OCI-LY3 (cell line): ENCODE results near the gene USF1.

Source experiments
- H2AFZ ChIP-seq: fragments of 200-600, 300-600 bp; shearing (Covaris generic); 2 replicates; pipeline ENCODE4 v1.6.0; 2014; ENCODE audit warnings: antibody characterized with exemption, low read depth, low read length
- H3K27ac ChIP-seq: fragments of 200-600, 300-600 bp; sonication (generic); 2 replicates; pipeline ENCODE4 v1.5.1; 2014; ENCODE audit warnings: mild to moderate bottlenecking, low read length, moderate library complexity, mixed read lengths
- H3K27me3 ChIP-seq: fragments of 200-600, 300-600 bp; sonication (generic); 2 replicates; pipeline ENCODE4 v1.6.1; 2014; ENCODE audit warnings: low read depth, low read length, mixed read lengths
- H3K36me3 ChIP-seq: fragments of 200-600, 300-600 bp; sonication (generic); replicated peaks from 2 replicates; pipeline ENCODE3; 2014; ENCODE audit warnings: low read depth, low read length, mixed read lengths
- H3K4me1 ChIP-seq: fragments of 300-600, 200-600 bp; sonication (generic); 2 replicates; pipeline ENCODE4 v1.6.1; 2014; ENCODE audit warnings: low read length, mixed read lengths
- H3K4me2 ChIP-seq: fragments of 200-600, 300-600 bp; sonication (generic); 2 replicates; pipeline ENCODE4 v1.6.1; 2014; ENCODE audit warnings: low read length, mixed read lengths
- H3K4me3 ChIP-seq: fragments of 300-600, 200-600 bp; sonication (generic); 2 replicates; pipeline ENCODE4 v1.5.1; 2014; ENCODE audit warnings: antibody characterized with exemption, mild to moderate bottlenecking, low read length, moderate library complexity
- H3K79me2 ChIP-seq: fragments of 300-600, 200-600 bp; shearing (Covaris generic); 2 replicates; pipeline ENCODE4 v1.6.1; 2014; ENCODE audit warnings: mild to moderate bottlenecking, low read length, mixed read lengths
- H3K9ac ChIP-seq: fragments of 300-600, 200-600 bp; shearing (Covaris generic); 2 replicates; pipeline ENCODE4 v1.6.0; 2014; ENCODE audit warnings: mild to moderate bottlenecking, low read length, moderate library complexity
- H3K9me3 ChIP-seq: fragments of 200-600, 300-600 bp; shearing (Covaris generic); 2 replicates; pipeline ENCODE4 v1.6.1; 2014; ENCODE audit warnings: low read length, mixed read lengths; ENCODE audit not compliant: insufficient read depth
- H4K20me1 ChIP-seq: fragments of 200-600, 300-600 bp; sonication (generic); 2 replicates; pipeline ENCODE4 v1.6.1; 2016; ENCODE audit warnings: low read length, mixed read lengths; ENCODE audit not compliant: insufficient read depth
- EZH2phosphoT487 ChIP-seq: fragments of 200-600 bp; shearing (Covaris generic); IDR thresholded peaks from 2 replicates; pipeline ENCODE4 v1.6.1; 2018; ENCODE audit warnings: antibody characterized with exemption, mixed run types, low read depth
- TF ChIP-seq, protein P1 (sequence below): fragments of 200-600, 300-600 bp; sonication (generic); IDR thresholded peaks from 2 replicates; pipeline ENCODE4 v1.5.1; 2014; ENCODE audit warnings: antibody characterized with exemption, low read length, low read depth

USF1 gene

DNA sequence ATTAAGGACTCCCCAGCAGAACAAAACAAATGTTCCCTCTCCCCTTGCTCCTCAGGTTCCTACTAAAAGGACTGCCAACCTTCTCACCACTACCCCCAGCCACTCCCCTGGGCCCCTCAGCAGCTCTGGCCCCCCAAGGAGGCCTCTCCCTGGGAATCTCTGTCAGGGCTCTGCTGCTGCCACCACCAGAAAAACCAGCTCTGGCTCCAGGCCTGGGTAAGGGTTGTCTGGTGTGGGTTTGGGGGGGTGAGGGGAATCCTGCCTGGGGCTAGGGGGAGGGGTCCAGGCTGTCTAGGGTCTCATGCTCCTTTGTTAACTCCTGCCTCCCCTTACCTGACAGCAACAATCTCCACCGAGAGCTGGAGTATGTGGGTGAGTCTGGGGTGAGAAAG, 38.8 kb upstream of the USF1 start:
- TF ChIP-seq EZH2phosphoT487: no peak
- TF ChIP-seq, protein P1, sequence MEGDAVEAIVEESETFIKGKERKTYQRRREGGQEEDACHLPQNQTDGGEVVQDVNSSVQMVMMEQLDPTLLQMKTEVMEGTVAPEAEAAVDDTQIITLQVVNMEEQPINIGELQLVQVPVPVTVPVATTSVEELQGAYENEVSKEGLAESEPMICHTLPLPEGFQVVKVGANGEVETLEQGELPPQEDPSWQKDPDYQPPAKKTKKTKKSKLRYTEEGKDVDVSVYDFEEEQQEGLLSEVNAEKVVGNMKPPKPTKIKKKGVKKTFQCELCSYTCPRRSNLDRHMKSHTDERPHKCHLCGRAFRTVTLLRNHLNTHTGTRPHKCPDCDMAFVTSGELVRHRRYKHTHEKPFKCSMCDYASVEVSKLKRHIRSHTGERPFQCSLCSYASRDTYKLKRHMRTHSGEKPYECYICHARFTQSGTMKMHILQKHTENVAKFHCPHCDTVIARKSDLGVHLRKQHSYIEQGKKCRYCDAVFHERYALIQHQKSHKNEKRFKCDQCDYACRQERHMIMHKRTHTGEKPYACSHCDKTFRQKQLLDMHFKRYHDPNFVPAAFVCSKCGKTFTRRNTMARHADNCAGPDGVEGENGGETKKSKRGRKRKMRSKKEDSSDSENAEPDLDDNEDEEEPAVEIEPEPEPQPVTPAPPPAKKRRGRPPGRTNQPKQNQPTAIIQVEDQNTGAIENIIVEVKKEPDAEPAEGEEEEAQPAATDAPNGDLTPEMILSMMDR: no peak
- Histone ChIP-seq H3K9me3 (no peaks in the 10 kb centered on the region), H3K4me2 (no peak overlapping the region), H3K4me1 (no peaks in the 10 kb centered on the region), H3K9ac (no peak overlapping the region), H3K36me3 (no peaks in the 10 kb centered on the region), H2AFZ (no peak overlapping the region), H3K27ac (no peak overlapping the region), H3K79me2 (no peaks in the 10 kb centered on the region), H4K20me1 (no peaks in the 10 kb centered on the region), H3K27me3 (no peaks in the 10 kb centered on the region), H3K4me3 (no peak overlapping the region)

DNA sequence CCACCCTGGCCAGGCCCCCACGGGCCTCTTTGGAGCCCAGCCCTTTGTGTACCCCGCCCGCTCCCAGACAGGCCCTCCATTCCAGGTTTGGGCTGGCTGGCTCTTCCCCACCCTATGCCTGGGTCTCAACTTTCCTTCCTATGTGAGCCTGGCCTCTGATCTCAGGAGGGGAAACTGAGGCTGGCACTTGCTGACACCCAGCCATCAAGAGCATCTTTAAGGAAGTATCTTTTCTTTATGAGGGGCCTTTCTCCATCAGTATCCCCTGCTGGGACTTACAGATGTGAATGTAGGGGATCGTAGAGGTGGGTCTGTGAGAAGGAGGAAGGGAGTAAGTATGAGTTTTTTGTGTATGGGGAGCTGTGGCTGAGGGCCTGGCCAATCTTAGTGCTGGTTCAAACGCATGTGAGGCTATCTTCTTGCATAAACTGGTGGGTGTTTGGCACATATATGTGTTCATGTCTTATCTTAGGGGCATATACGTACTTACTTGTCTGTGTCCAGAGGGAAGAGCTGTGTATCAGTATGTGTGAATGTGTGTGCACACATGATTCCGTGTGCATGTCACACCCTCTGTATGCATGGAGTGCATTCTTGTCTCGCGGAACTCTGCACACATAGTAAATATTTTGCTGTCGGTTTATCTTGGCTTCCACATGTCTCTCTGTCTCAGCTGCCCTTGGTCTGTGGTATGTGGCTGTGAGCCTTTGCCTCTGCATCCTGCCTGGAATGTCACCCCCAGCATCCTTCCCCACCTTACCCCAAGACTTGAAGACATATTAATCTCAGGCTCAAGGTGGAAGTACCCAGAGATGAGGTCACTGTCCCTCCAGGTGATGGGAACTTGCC, 38.2 kb upstream of the USF1 start:
- Histone ChIP-seq H4K20me1 (no peaks in the 10 kb centered on the region), H3K4me2 (no peak overlapping the region), H3K27me3 (no peaks in the 10 kb centered on the region), H3K4me1 (no peaks in the 10 kb centered on the region), H3K36me3 (no peaks in the 10 kb centered on the region), H3K79me2 (no peaks in the 10 kb centered on the region), H3K9me3 (no peaks in the 10 kb centered on the region), H3K4me3 (no peak overlapping the region), H2AFZ (no peak overlapping the region), H3K9ac (no peak overlapping the region), H3K27ac (no peak overlapping the region)
- TF ChIP-seq, protein P1: no peak
- no peak for TF ChIP-seq EZH2phosphoT487

DNA sequence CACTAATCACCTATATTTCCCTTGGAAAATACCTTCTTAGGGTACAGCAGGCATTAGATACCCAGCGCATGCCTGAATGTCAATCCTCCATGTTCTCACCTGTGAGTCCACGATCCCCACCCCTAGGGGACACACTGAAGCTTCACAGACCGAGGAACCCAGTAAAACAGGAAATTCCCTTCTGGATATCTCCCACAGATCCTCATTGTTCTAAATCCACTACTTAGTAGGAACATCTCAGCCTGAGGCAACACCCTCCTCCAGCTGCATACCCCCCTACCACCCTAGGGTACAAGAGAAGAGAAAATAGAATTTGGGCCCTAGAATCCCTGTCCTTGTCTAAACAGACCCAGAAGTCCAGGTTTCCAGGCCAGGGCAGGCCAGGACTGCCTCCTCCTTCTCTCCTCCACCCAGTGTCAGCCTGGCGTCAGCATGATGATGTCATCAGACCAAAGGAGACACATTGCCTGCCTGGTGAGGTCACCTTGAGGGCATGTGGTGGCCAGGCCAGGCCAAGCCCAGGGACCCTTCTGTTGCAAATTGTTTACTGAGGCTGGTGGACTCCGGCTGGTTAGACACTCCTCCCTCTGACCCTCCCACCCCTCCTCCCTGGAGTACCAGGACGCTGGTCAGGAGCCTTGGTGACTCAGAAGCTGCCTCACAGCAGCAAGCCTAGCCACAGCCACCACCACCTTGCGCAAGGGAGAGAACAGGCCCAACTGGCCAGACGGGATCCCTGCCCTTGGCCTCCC, 37.4 kb upstream of the USF1 start:
- no peaks in the 10 kb centered on the region for H4K20me1 ChIP-seq
- H3K4me2 ChIP-seq: no peak overlapping the region
- no peak overlapping the region for H3K27ac ChIP-seq
- H3K9me3 ChIP-seq: no peaks in the 10 kb centered on the region
- H2AFZ ChIP-seq: no peak overlapping the region
- H3K9ac ChIP-seq: no peak overlapping the region
- no peaks in the 10 kb centered on the region for H3K79me2 ChIP-seq
- no peaks in the 10 kb centered on the region for H3K27me3 ChIP-seq
- TF ChIP-seq EZH2phosphoT487: no peak
- TF ChIP-seq, protein P1: no peak
- no peaks in the 10 kb centered on the region for H3K4me1 ChIP-seq
- no peak overlapping the region for H3K4me3 ChIP-seq
- H3K36me3 ChIP-seq: no peaks in the 10 kb centered on the region

DNA sequence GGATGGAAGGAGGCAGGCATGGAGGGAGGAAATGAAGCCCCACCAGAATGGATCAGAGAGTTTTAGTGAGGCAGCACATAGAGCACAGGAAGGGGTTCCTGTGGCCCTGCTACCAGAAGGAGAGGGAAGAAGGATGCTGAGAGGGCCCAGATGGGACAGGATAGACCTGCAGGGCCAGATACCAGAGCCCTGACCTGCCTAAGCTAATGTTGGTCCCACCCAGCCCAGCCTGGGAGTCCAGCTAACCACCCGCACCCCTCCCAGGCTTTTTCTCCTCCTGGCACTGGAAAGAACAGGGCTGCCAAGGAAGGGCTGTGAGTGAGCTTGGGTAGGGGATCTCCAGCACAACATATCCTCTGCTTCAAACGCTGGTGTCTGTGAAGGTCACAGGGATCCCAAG, 36.7 kb upstream of the USF1 start:
- Histone ChIP-seq H3K4me2 (no peak overlapping the region), H3K79me2 (no peaks in the 10 kb centered on the region), H2AFZ (no peak overlapping the region), H3K4me3 (no peak overlapping the region), H3K4me1 (no peaks in the 10 kb centered on the region), H4K20me1 (no peaks in the 10 kb centered on the region), H3K27ac (no peak overlapping the region), H3K9me3 (no peaks in the 10 kb centered on the region), H3K27me3 (no peaks in the 10 kb centered on the region), H3K36me3 (no peaks in the 10 kb centered on the region), H3K9ac (no peak overlapping the region)
- no peak for TF ChIP-seq EZH2phosphoT487
- TF ChIP-seq, protein P1: no peak
